K562 (cell line): Measurements from ENCODE around the gene XIRP2. TPM values are rescaled to one million over a fixed set of nuclear protein-coding genes. Genes with fewer than 3 reads are reported as not detected.

ENCODE experiments used
- ATAC-seq: fragments of 200-7000 bp; cut with Tn5 transposase; 3 replicates; pipeline ENCODE4 v1.9.1; 2020; ENCODE audit warnings: moderate library complexity
- BruUV-seq: library from RNA; stranded (reverse); fragments of 400-500 nt; replicated peaks from 2 replicates; lab custom pipeline; 2021; lab: Mats Ljungman, UMichigan
- CTCF ChIA-PET: fragments of 300-600 bp; formaldehyde crosslinking; extraction: SDS; loops from one replicate; lab custom pipeline; 2021; ENCODE audit warnings: low intra/inter-chr PET ratio; lab: Yijun Ruan, JAX
- POLR2A ChIA-PET: fragments of 300-600, 350-650 bp; sonication (Branson Sonifier 250); formaldehyde crosslinking; extraction: SDS; loops from one replicate; lab custom pipeline; 2021; ENCODE audit warnings: antibody characterized with exemption, inconsistent platforms; lab: Yijun Ruan, JAX
- DNase-seq, 4 experiments: peaks; one replicate each; pipeline versions ENCODE4 v3.0.0 to v3.0.0-alpha.2; 2011 to 2018; ENCODE audit warnings: low spot score in 3 of 4, mixed read lengths in 3 of 4; ENCODE audit errors: extremely low read depth in 1 of 4
- FAIRE-seq: peaks from 2 replicates; lab custom pipeline; 2011; peaks lifted over from hg19 to GRCh38; lab: Jason Lieb, UNC
- H2AFZ ChIP-seq: 2 replicates; pipeline ENCODE4 v1.6.0; 2011; ENCODE audit warnings: low read depth, low read length, control low read depth, inconsistent platforms
- H3K27ac ChIP-seq: fragments of 200-600 bp; 3 replicates; pipeline ENCODE4 v1.8.0; 2011; ENCODE audit warnings: low read depth, mild to moderate bottlenecking, control low read depth, inconsistent platforms, low read length, moderate library complexity, mixed read lengths; ENCODE audit errors: extremely low read depth
- H3K27me3 ChIP-seq, 2 experiments: fragments of 300-600 bp in 1 of 2; 2 replicates in 1 of 2; 3 replicates in 1 of 2; pipeline versions ENCODE4 v1.6.0 to v1.8.0; 2011; ENCODE audit warnings: inconsistent platforms in 2 of 2, low read length in 2 of 2, mild to moderate bottlenecking in 1 of 2, mixed read lengths in 1 of 2, moderate library complexity in 1 of 2; ENCODE audit not compliant: control insufficient read depth in 2 of 2, insufficient read depth in 2 of 2
- H3K36me3 ChIP-seq: fragments of 300-600 bp; 3 replicates; pipeline ENCODE4 v1.8.0; 2011; ENCODE audit warnings: mild to moderate bottlenecking, low read length, inconsistent platforms; ENCODE audit not compliant: control insufficient read depth, insufficient read depth
- H3K4me1 ChIP-seq, 2 experiments: fragments of 200-600 bp in 1 of 2; replicated peaks in 1 of 2; 2 replicates in 1 of 2; 3 replicates in 1 of 2; pipeline versions ENCODE4 v1.5.1 to v1.8.0; 2011; ENCODE audit warnings: inconsistent platforms in 2 of 2, low read length in 2 of 2, mild to moderate bottlenecking in 1 of 2, mixed read lengths in 1 of 2, moderate library complexity in 1 of 2; ENCODE audit not compliant: control insufficient read depth in 2 of 2, insufficient read depth in 2 of 2
- H3K4me2 ChIP-seq: 2 replicates; pipeline ENCODE4 v1.6.1; 2011; ENCODE audit warnings: low read length, control low read depth, inconsistent platforms, mixed read lengths; ENCODE audit not compliant: insufficient read depth
- H3K4me3 ChIP-seq: fragments of 200-600 bp; sonication (generic), shearing (Covaris generic); 2 replicates; pipeline ENCODE4 v1.5.1; 2016; ENCODE audit warnings: control low read depth, inconsistent platforms
- H3K79me2 ChIP-seq: fragments of 200-600 bp; 3 replicates; pipeline ENCODE4 v1.8.0; 2011; ENCODE audit warnings: low read length, inconsistent platforms; ENCODE audit not compliant: control insufficient read depth, insufficient read depth
- H3K9ac ChIP-seq, 2 experiments: 2 replicates each; pipeline versions ENCODE4 v1.6.0 to v1.6.1; 2011; ENCODE audit warnings: low read depth in 2 of 2, low read length in 2 of 2, control low read depth in 1 of 2, inconsistent platforms in 1 of 2, mild to moderate bottlenecking in 1 of 2, mixed read lengths in 1 of 2; ENCODE audit not compliant: insufficient read depth in 1 of 2
- H3K9me1 ChIP-seq: one replicate; pipeline ENCODE4 v1.6.0; 2011; ENCODE audit warnings: inconsistent platforms, mild to moderate bottlenecking, low read length, moderate library complexity; ENCODE audit not compliant: control insufficient read depth, insufficient read depth
- H3K9me3 ChIP-seq: replicated peaks from 2 replicates; pipeline ENCODE4 v1.5.1; 2011; ENCODE audit warnings: low read depth, low read length, inconsistent platforms; ENCODE audit not compliant: control insufficient read depth, insufficient read depth
- H4K20me1 ChIP-seq: replicated peaks from 2 replicates; pipeline ENCODE4 v1.6.1; 2011; ENCODE audit warnings: low read length, inconsistent platforms, mixed read lengths; ENCODE audit not compliant: control insufficient read depth, insufficient read depth
- CEBPG ChIP-seq, 3 experiments: fragments of 200-800 bp in 1 of 3; sonication (Bioruptor generic) in 1 of 3; sonication (generic) in 1 of 3; formaldehyde crosslinking in 1 of 3; IDR thresholded peaks in 2 of 3; conservative IDR thresholded peaks in 1 of 3; 2 replicates each; pipeline versions ENCODE4 v1.6.1 to v1.8.0; 2016 to 2022; ENCODE audit warnings: missing compliant biosample characterization in 2 of 3, missing genetic modification characterization in 2 of 3, mild to moderate bottlenecking in 1 of 3, missing genetic modification reagents in 1 of 3
- GATAD2B ChIP-seq: fragments of 450-650 bp; IDR thresholded peaks from 2 replicates; pipeline ENCODE4 v1.6.1; 2017; ENCODE audit warnings: mild to moderate bottlenecking, borderline replicate concordance
- SRSF1 ChIP-seq: fragments of 200-400 bp; formaldehyde crosslinking; IDR thresholded peaks from 2 replicates; pipeline ENCODE4 v1.6.1; 2017; ENCODE audit warnings: mild to moderate bottlenecking, low read depth, low read length, moderate library complexity
- ZBTB8A ChIP-seq: fragments of 450-650 bp; IDR thresholded peaks from 2 replicates; pipeline ENCODE4 v1.6.1; 2018; ENCODE audit warnings: mild to moderate bottlenecking, moderate library complexity; ENCODE audit not compliant: partially characterized antibody
- ZNF282 ChIP-seq: sonication (generic); formaldehyde crosslinking; IDR thresholded peaks from 2 replicates; pipeline ENCODE4 v1.8.1; 2023; ENCODE audit warnings: missing genetic modification reagents
- ZNF717 ChIP-seq: fragments of 250-450 bp; sonication (Bioruptor Pico); IDR thresholded peaks from 2 replicates; pipeline ENCODE4 v1.5.0; 2021
- WGBS: fragments of 100-300 bp; shearing (Covaris generic); methylation state at CpG from one replicate; pipeline ENCODE4 v1.1.6; 2016; ENCODE audit warnings: low coverage, mixed read lengths; ENCODE audit not compliant: insufficient coverage; ENCODE audit errors: missing lambda C conversion rate; 5-methylcytosine and 5-hydroxymethylcytosine counted together
- in situ Hi-C: fragments of 300-500 bp; cut with MboI; formaldehyde crosslinking; loops from 4 replicates; pipeline ENCODE4 v1.15.0; 2018; ENCODE audit warnings: inconsistent platforms, mixed read lengths
- intact Hi-C: fragments of 100-400 bp; cut with micrococcal nuclease; formaldehyde crosslinking; loops from 2 replicates; pipeline ENCODE4 v1.14.2; 2022
- polyA plus RNA-seq, 8 experiments: library from polyadenylated mRNA; depleted of rRNA in 4 of 8; stranded (reverse) in 5 of 8; unstranded in 3 of 8; fragments of >200 nt; fragmentation: Nextera tagmentation in 2 of 8; fragmentation: Illumina TruSeq in 1 of 8; extraction: Ambion mirVana in 2 of 8; extraction: Trizol in 1 of 8; gene quantifications; 2 replicates each; pipeline versions ENCODE4 v1.2.1 to v1.2.3, GENCODE V29; 2011 to 2014; ENCODE audit warnings: inconsistent platforms in 1 of 8, missing spikeins in 1 of 8
- total RNA-seq, 7 experiments: library from RNA; depleted of rRNA in 6 of 7; stranded (reverse); fragments of >200 nt in 6 of 7; fragmentation: Illumina TruSeq in 2 of 7; extraction: Trizol in 2 of 7; gene quantifications; 2 replicates each; pipeline versions ENCODE4 v1.2.1 to v1.2.3, GENCODE V29; 2011 to 2021; ENCODE audit warnings: low replicate concordance in 1 of 7
- TF ChIP-seq, protein P1 (sequence below), 2 experiments: fragments of 450-650 bp in 1 of 2; sonication (generic) in 1 of 2; formaldehyde crosslinking in 1 of 2; IDR thresholded peaks in 1 of 2; conservative IDR thresholded peaks in 1 of 2; 2 replicates each; pipeline versions ENCODE4 v1.6.1 to v1.8.1; 2016 to 2023; ENCODE audit warnings: mild to moderate bottlenecking in 2 of 2, moderate library complexity in 2 of 2, inconsistent platforms in 1 of 2, missing genetic modification reagents in 1 of 2
- TF ChIP-seq, protein P2 (sequence below), 2 experiments: fragments of 200-800 bp in 1 of 2; sonication (Bioruptor generic) in 1 of 2; sonication (generic) in 1 of 2; formaldehyde crosslinking in 1 of 2; IDR thresholded peaks in 1 of 2; conservative IDR thresholded peaks in 1 of 2; 2 replicates each; pipeline versions ENCODE4 v1.5.0 to v1.6.1; 2016 to 2020; ENCODE audit warnings: missing compliant biosample characterization in 1 of 2, missing genetic modification characterization in 1 of 2, missing genetic modification reagents in 1 of 2
- TF ChIP-seq, protein P3 (sequence below): sonication (generic); IDR thresholded peaks from 2 replicates; pipeline ENCODE4 v1.6.1; 2016

The XIRP2 gene
- total and polyA plus RNA-seq, 9 of the 15 experiments (the other 6 are each of a cell fraction or from before 2014, with no cell fraction given): 0.04 to 0.10 (median 0.04) TPM; not detected in 2

DNA sequence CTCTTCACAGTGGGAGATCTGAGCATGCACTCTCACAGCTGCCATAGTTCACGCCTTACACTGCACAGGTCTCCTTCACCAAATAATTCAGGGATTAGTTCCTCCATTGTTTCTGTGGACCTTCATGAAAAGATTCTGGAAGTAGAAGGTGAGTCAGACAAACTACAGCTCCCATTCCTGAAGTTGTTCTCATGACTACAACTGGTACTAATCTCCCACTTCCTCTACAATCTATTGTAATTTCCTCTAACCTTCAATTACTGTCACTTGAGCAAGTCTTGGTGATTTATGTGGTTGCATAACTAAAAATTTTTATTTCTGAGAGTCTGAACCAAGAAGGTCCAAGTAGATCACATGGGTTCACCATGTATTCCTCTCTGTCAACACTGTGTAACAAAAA, 128.7 kb downstream of the XIRP2 start (continued):
- TF ChIP-seq, protein P1, sequence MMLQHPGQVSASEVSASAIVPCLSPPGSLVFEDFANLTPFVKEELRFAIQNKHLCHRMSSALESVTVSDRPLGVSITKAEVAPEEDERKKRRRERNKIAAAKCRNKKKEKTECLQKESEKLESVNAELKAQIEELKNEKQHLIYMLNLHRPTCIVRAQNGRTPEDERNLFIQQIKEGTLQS (IDR thresholded peaks at IDR 0.05): no peak
- TF ChIP-seq, protein P1 (CRISPR knock-in tag; conservative IDR thresholded peaks at IDR 0.05): no peak
- TF ChIP-seq ZBTB8A: no peak
- TF ChIP-seq, protein P2, sequence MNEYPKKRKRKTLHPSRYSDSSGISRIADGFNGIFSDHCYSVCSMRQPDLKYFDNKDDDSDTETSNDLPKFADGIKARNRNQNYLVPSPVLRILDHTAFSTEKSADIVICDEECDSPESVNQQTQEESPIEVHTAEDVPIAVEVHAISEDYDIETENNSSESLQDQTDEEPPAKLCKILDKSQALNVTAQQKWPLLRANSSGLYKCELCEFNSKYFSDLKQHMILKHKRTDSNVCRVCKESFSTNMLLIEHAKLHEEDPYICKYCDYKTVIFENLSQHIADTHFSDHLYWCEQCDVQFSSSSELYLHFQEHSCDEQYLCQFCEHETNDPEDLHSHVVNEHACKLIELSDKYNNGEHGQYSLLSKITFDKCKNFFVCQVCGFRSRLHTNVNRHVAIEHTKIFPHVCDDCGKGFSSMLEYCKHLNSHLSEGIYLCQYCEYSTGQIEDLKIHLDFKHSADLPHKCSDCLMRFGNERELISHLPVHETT (CRISPR knock-in tag; conservative IDR thresholded peaks at IDR 0.05 in 1 of 2, IDR thresholded peaks at IDR 0.05 in 1 of 2): no peak
- no peak for TF ChIP-seq GATAD2B
- no peak for TF ChIP-seq SRSF1
- TF ChIP-seq, protein P3, sequence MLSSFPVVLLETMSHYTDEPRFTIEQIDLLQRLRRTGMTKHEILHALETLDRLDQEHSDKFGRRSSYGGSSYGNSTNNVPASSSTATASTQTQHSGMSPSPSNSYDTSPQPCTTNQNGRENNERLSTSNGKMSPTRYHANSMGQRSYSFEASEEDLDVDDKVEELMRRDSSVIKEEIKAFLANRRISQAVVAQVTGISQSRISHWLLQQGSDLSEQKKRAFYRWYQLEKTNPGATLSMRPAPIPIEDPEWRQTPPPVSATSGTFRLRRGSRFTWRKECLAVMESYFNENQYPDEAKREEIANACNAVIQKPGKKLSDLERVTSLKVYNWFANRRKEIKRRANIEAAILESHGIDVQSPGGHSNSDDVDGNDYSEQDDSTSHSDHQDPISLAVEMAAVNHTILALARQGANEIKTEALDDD: no peak

DNA sequence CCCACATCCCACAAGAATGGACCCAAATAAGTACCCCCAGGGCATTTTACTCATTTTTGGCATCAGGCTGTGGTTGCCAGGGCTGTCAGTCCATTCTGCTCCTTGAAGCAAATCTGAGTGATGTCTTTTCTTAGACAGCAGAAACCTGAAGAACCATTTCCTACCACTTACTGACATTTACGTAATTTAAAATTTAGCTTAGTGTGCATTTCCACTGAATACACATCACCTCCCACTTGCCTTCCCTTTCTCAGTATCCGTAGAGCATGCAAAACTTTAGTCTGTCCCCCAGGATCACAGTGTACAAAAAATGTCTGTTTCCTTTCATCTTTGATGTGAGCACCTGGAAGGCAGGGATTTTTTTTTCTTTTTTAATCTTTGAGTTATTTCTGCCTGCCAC, 130.3 kb downstream of the XIRP2 start:
- ATAC-seq: no peak
- Histone ChIP-seq H3K27ac (no peak overlapping the region), H4K20me1 (no peaks in the 10 kb centered on the region), H3K4me2 (no peak overlapping the region), H3K4me1 (no peaks in the 10 kb centered on the region), H3K27me3 (no peaks in the 10 kb centered on the region), H2AFZ (no peak overlapping the region), H3K36me3 (no peaks in the 10 kb centered on the region), H3K79me2 (no peaks in the 10 kb centered on the region), H3K4me3 (no peak overlapping the region), H3K9me1 (no peaks in the 10 kb centered on the region), H3K9ac (no peak overlapping the region), H3K9me3 (0 out of 2 replicates have a peak, but pooled peaks cover 1% of the 10 kb centered on the region)
- no peak for DNase-seq
- BruUV-seq: no TSS peak
- no peak for TF ChIP-seq ZNF717
- no peak for TF ChIP-seq CEBPG (CRISPR knock-in tag; IDR thresholded peaks at IDR 0.05)
- no peak for TF ChIP-seq CEBPG (tag; conservative IDR thresholded peaks at IDR 0.05 in 1 of 2, IDR thresholded peaks at IDR 0.05 in 1 of 2)
- TF ChIP-seq ZNF282 (CRISPR knock-in tag): no peak
- intact Hi-C loops (no loop called here), in situ Hi-C loops (no loop called here)
- FAIRE-seq: no peak
- WGBS: 0% methylated on average over 2 of the region's 2 CpGs
- ChIA-PET POLR2A (no interaction called here), CTCF (no interaction called here)
